Measurements from ENCODE around the gene IRAK4. TPM values are rescaled to one million over a fixed set of nuclear protein-coding genes. Genes with fewer than 3 reads are reported as not detected.
A peak's percentile ranks its signal among the peaks of the same experiment; 100 is the strongest.

The IRAK4 gene
- total and polyA plus RNA-seq, 2 donors (not counting 3 experiments of a cell fraction or from before 2014, with no cell fraction given) = 10.8 to 13.1 TPM

GRCh38 chr12:43728117-43728516, 30.6 kb upstream of the IRAK4 start:
- H3K9me1 ChIP-seq (replicated peaks; ENCODE audit: control insufficient read depth, extremely low read depth, insufficient read depth, low read length) = no peaks in the 10 kb centered on the region
- H3K36me3 ChIP-seq (ENCODE audit: control insufficient read depth in 2 of 2, extremely low read depth in 1 of 2, insufficient read depth in 2 of 2, low read length in 2 of 2) = peaks cover 0 to 7% of the 10 kb centered on the region in 2 experiments
- H3K9ac ChIP-seq (replicated peaks; ENCODE audit: extremely low read depth, insufficient read depth, low read length) = no peak overlapping the region
- no peak overlapping the region for H3K4me2 ChIP-seq (ENCODE audit: insufficient read depth, low read length)
- intact Hi-C loops (cut with micrococcal nuclease) (loop anchor here (1.0 to 10.0 kb wide), 3 partner anchors 63 to 283 kb away; no protein-coding TSS in a partner anchor), dilution Hi-C loops (cut with MboI; ENCODE audit: extremely low pct_ligation_motif_present, low sequenced_read_pairs) (no loop called here)
- no peak overlapping the region for H3K27ac ChIP-seq (ENCODE audit: insufficient read depth, low read depth, low read length)
- FAIRE-seq = no peak
- H3K9me3 ChIP-seq (replicated peaks; ENCODE audit: control insufficient read depth, insufficient read depth, low read length) = no peaks in the 10 kb centered on the region
- ChIA-PET CTCF (interaction anchor here (0.9 to 1.1 kb wide), 3 partner anchors 13 to 283 kb away, joined by 3 to 4 read pairs (median 3); no protein-coding TSS in a partner anchor), POLR2A (no interaction called here)
- no peaks in the 10 kb centered on the region for H4K20me1 ChIP-seq (replicated peaks; ENCODE audit: control insufficient read depth, extremely low read depth, insufficient read depth, low read length)
- H3K79me2 ChIP-seq (ENCODE audit: control insufficient read depth, insufficient read depth, low read length) = no peaks in the 10 kb centered on the region
- no peaks in the 10 kb centered on the region for H3K27me3 ChIP-seq (ENCODE audit: control insufficient read depth in 2 of 2, insufficient read depth in 2 of 2, low read length in 2 of 2)
- H3K4me3 ChIP-seq (replicated peaks in 1 of 3; ENCODE audit: insufficient read depth in 1 of 3, low read depth in 1 of 3, low read length in 3 of 3) = no peak overlapping the region
- BruUV-seq (replicated peaks) = no TSS peak
- H3K4me1 ChIP-seq (ENCODE audit: control insufficient read depth, extremely low read depth, insufficient read depth, low read length) = no peaks in the 10 kb centered on the region
- DNase-seq (ENCODE audit: low read depth, low spot score) = peak; percentile 4
- no peak overlapping the region for H2AFZ ChIP-seq (ENCODE audit: low read depth, low read length)
- no peak for TF ChIP-seq POLR2AphosphoS5 (IDR thresholded peaks at IDR 0.05; ENCODE audit: insufficient read depth, low read depth, low read length)
- no peak for TF ChIP-seq JUN (IDR thresholded peaks at IDR 0.05; ENCODE audit: borderline replicate concordance, insufficient read depth, insufficient read length, low read depth)
- TF ChIP-seq FOS (IDR thresholded peaks at IDR 0.05; ENCODE audit: borderline replicate concordance, insufficient read depth, low read length) = no peak
- no peak for TF ChIP-seq CTCF (IDR thresholded peaks at IDR 0.05; ENCODE audit: extremely low read depth in 1 of 2, insufficient read depth in 1 of 2, low read depth in 1 of 2, low read length in 2 of 2)
- no peak for TF ChIP-seq EZH2 (IDR thresholded peaks at IDR 0.05; ENCODE audit: borderline replicate concordance, low read depth, low read length, severe bottlenecking)
- TF ChIP-seq POLR2A (IDR thresholded peaks at IDR 0.05; ENCODE audit: low read depth, low read length) = no peak
- no peak for TF ChIP-seq MAX (IDR thresholded peaks at IDR 0.05; ENCODE audit: insufficient read depth, insufficient read length)
- no peak for TF ChIP-seq MYC (IDR thresholded peaks at IDR 0.05; ENCODE audit: low read depth, low read length)
- TF ChIP-seq GATA2 (IDR thresholded peaks at IDR 0.05; ENCODE audit: insufficient read depth, insufficient read length, low read depth, low read length) = no peak
